ENCODE data around the gene SUSD6. TPM values are rescaled to one million over a fixed set of nuclear protein-coding genes. Genes with fewer than 3 reads are reported as not detected.
"Not testable (repeated sequence)": the region's sequence is repeated elsewhere in the genome, so short reads cannot be mapped to it uniquely, and the experiment has no call there.

Gene SUSD6
- total RNA-seq, 1 donor from 2014 or later, result 13.4 TPM

DNA sequence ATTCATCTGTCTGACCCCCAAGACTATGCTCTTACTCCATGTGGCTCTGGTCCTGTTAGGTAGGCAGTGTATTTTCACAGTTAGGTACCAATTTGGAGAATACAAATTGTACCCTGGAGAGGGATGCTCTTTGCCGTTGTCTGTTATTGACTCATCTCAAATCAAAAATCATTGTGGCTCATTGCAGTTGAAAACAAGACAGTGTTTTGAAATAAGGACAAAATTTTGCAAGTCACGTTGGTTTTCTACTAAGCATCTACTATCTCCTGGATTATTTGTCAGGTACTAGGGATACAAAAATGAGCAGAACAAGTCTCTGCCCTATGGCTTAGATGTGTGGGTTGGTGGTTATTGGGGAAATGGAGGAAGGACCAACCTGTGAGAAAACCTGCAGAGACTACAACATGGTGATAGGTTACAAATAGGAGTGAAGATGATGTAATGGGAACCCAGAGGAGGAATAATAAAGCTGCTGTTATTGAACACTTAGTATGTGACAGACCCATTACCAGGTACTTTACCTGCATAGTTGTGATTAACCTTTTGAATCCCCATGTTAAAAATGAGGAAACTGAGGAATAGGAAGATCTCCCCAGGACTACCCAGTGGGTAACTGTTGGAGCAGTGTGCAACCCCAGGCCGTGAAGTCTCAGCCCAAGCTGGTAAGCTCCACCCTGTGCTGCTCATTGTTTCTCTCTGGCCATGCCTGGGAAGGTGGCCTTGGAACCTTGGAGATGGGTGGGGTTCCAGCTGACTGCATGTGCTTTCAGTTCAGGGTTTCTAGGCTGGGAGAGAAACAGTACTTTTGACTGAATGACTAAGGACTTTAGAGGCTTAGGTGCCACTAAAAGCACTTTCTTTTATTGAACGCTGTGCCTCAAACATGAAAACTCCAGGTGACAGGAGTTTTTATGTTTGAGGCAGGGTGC lies 82.7 kb downstream of the SUSD6 start:
- no peak for DNase-seq (ENCODE audit: low read depth)

DNA sequence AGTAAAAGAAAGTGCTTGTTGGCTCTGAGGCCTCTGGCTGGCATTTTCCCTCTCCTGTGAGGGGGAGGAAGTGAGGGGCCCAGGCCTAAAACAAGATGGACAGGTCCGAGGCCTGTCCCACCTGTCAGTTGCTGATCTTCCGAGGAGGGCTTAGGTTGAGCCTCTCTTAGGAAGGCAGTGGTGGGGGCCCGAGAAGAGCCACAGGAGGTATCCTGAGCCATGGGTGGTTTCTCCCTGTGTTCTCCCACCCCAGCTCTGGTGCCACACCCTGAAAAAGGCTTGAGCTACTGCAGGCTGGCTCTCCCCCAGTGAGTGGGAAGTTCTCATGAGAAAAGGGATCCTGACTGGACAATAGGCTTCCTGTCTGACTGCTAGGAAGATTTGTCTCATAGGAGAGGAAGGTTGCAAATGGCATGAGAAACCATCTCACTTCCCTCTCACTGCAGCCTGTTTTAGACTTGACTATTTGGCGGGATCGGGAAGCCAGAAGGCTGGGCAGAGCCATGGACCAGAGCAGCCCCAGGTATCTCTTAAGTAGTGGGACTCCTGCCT lies 83.4 kb downstream of the SUSD6 start:
- no peak for DNase-seq (ENCODE audit: low read depth)

DNA sequence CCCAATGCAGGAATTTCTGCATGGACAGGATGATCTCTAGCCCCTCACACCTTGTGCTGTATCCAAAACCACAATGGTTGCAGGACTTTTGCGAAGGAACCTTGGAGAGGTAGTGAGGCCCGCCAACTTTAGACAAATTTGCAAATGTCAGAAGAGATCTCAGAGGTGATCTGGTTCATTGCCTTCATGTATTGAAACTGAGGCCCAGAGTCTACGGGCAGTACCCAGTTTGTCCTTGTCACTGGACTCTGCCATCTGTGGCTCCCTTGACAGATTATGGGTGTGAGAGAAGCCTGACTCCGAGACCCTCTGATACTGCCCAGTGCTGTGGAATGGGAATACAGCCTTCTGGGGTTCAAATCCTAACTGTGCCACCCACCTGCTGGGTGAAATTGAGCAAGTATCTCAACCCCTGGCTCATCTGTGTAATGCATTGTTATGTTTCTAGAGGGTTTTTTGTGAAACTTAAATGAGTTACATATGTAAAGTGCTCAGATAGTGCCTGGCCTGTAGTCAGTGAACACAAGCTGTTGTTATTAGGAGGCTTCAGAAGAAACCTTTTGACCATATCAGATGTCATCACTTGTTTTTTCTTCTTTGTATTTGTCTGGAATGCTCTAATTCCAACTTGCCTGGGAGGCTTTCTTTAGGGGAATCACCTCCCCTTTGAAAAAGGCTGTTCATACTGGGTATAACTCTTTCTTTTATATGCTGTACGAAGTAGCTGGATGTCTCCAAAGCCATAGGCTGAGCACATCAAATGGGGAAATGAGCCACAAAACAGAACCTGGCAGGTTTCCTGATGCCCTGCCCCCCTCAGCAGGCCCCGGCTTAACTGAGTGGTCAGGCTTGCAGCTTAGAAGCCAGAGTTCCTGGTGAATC lies 84.2 kb downstream of the SUSD6 start:
- DNase-seq (ENCODE audit: low read depth), result peak; percentile 48

DNA sequence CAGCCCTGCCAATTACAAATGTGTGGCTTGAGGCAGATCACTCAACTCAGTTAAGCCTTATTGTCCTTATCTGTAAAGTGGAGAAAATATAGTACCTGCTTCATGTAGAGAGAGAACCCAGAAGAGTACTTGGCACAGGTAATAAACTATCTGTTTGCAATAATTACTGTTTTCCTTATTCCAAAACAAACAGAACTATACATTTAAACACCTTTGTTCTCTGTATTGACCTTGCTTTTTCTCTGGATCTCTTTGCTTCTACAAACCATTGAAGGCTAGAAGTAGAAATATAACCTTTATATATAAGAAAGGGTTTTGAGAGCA lies 84.8 kb downstream of the SUSD6 start:
- DNase-seq (ENCODE audit: low read depth), result no peak

DNA sequence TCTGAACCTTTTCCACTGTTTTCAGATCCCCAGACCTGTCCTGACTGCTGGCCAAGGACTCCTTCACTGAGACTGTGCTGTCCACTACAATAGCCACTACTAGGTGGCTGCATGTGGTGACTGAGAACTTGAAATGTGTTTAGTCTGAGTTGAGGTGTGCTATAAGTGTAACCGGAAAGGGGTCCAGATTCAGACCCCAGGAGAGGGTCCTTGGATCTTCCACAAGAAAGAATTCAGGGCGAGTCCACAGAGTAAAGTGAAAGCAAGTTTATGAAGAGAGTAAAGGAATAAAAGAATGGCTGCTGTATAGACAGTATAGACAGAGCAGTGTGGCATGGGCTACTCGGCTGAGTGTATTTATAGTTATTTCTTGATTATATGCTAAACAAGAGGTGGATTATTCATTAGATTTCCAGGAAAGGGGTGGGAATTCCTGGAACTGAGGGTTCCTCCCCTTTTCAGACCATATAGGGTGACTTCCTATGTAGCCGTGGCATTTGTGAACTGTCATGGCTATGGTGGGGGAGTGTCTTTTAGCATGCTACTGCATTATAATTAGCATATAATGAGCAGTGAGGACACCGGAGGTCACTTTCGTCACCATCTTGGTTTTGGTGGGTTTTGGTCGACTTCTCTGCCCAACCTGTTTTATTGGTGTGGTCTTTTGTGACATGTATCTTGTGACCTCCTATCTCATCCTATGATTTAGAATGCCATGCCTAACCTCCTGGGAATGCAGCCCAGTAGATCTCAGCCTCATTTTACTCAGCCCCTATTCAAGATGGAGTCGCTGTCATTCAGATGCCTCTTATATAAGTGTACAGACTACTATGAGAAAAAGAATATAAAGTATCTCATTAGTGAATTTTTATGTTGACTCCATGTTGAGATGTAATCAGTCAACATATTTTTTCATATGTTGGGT lies 85.5 kb downstream of the SUSD6 start:
- no peak for DNase-seq (ENCODE audit: low read depth)

DNA sequence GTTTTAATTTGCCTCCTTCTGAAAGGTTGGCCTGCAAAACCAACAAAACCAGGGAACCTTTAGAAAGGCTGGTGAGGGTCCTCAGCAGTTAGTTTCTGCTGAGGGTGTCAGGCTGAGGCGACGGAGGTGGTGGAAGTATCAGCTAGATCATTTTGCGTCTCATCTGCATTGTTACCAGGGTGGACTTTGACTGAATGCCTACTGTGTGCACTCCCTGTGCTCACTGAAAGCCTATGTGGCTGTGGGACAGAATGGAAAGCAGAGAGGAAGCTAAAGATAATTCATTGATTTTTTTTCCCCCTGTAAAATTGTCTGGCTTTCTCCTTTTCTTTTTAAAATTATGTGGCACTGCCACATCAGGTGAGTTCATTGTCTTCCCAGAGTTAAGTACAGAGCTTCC lies 87.2 kb downstream of the SUSD6 start:
- no peak for DNase-seq (ENCODE audit: low read depth)

DNA sequence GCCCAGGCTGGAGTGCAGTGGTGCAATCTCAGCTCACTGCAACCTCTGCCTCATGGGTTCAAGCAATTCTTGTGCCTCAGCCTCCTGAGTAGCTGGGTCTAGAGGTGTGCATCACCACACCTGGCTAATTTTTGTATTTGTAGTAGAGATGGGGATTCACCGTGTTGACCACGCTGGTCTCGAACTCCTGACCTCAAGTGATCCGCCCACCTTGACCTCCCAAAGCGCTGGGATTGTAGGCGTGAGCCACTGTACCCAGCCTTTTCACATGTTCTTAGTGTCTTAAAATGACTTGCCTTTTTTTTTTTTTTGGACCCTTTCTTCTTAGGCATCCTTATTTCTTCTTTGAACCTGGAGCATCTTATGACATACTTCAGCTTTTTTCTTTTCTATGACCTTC lies 87.8 kb downstream of the SUSD6 start:
- DNase-seq (ENCODE audit: low read depth), result not testable (repeated sequence)

DNA sequence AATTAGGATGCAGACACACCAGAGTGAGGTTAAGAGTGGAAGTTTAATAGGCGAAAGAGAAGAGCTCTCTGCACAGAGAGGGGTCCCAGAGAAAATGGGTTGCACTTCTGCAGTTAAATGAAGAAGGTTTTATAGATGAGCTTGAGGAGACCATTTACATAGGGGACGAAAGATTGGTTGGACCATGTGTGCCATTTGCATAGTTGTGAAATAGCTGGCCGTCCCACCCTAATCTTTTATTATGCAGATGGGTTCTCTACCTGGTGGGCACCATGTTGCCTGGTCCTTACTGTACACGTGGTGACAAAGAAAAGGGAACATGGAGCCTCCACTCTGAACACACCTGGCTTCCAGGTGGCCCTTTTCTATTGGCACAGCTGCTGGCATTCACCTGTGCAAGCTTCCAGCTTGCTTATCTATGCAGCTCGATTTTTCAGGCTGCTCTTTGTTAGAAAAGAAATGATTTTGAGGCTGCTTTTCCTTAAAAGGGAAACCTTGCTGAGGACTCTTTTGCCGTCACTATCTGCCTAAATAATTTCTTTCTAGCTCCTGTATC lies 88.4 kb downstream of the SUSD6 start:
- DNase-seq (ENCODE audit: low read depth), result no peak

DNA sequence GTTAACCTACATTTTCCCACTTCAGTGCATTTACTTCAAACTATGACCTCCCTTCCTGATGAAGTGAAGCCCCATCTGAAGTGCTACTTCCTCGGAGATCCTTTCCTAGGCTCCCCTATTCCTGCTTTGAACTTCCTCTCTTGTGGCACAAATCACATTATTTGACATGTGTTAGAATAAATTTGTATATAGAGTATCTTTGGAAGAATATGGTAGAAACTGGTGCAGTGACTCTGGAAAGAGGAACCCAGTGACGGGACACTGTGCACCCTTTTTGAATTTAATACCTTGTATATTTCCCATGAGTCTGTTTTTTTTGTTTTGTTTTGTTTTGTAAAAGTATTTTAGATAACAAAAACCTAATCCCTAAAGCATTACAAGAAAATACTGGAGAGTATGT lies 89.2 kb downstream of the SUSD6 start:
- no peak for DNase-seq (ENCODE audit: low read depth)

DNA sequence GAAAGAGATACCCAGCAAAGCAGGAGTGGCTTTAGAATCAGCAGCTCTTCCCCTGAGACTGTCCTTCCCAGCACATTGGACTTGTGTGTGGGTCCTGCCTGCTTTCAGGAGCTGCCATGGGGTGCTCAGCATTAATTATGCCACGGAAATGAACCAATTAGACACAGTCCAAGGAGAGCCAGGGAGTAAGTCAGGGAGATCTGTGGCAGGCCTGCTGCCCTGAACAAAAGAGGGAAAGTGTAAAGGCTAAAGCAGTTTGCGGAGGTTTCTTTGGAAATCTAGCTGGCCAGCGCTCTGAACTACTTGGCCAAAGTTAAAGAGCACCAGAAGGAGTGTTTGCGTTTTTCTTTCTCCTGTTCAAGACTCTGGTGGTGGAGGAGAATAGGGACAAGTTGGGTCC lies 89.9 kb downstream of the SUSD6 start:
- no peak for DNase-seq (ENCODE audit: low read depth)

DNA sequence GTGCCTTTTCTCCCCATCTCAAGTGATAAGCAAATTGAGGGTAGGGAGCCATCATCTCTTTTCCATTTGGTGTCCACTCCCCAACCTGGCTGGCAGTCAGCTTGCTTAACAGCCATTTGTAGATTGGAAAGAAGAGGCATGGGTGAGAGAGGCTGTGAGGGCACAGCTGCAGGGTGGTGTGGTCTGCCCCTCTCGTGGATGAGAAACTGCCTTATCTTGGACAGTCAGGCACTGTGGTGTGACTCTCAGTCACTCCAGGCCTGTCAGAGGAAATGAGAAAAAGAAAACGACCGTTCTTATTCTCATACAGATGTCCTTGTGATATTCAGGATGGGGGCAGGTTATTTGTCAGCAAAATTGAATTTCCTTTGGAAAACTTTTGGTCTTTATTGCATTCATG lies 90.5 kb downstream of the SUSD6 start:
- peak; percentile 62 for DNase-seq (ENCODE audit: low read depth)

DNA sequence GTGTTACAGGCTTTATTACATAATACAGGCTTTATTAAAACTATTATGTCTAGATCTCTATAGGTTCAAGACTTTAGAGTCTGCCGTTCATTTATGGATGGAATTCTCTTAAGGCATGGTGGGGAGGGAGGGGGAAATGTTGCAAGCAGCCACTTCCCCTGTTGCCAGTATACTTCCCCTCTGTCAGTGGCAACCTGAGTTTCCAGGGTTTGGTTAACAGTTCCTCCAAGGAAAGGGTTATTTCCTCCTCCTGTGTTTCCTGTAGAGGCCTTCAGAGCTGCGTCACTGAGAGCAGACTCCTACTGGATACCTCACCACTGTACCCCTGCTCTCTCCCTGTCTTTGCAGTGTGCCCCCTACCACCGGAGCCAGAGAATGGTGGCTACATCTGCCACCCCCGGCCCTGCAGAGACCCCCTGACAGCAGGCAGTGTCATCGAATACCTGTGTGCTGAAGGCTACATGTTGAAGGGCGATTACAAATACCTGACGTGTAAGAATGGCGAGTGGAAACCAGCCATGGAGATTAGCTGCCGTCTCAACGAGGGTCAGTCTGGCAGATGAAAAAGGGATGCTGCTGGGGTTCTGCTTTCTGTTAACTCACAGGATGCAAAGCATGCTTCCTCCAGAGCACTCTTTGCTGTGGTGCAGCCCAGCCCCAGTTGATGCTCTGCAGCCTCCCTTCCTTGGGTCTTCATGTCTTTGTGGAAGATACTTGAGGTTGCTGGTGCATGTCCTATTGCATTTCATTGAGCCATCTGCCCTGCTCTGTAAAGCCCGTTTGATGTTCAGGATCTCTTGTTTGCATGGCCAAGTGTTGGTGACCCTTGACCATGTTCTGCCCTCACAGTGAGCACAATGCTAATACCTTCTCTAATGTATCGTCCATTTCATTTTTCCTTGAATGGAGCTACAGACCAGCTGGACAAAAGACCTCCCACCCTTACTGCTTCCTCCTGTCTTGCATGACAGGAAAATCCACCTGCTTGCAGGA lies 91.9 kb downstream of the SUSD6 start:
- no peak for DNase-seq (ENCODE audit: low read depth)

DNA sequence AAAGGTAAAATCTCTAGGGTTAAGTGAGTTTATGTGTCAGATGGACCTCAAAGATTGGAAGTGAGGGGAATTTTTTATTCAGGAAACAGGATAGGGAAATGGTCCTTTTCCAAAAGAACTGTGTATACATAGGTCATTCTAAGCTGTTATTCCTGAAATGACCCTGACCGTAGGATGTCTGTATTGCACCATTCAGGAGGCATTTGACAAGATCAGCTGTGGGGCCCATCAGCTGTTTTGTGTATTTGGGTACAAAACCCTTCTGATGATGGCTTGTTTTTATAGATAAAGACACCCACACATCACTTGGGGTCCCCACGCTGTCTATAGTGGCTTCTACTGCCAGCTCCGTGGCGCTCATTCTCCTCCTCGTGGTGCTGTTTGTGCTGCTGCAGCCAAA lies 92.9 kb downstream of the SUSD6 start:
- no peak for DNase-seq (ENCODE audit: low read depth)

DNA sequence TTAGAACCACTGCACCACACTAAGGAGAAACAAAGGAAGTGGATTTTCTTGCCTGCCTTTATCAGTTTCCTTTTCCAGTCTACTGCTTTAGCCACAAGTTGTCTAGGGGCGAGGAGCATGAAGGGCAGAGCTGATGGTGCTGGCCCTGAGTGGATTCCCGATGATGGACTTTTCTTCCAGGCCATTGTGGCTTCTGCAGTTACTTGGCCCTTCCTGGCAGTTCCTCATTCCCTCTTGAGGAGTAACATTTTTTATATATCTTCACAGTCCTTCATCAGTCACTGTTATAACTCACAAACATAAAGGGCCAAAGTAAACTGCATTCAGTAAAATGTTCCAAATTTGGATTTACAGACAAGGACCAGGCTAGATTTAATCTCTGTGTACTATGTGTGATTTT lies 94.3 kb downstream of the SUSD6 start:
- no peak for DNase-seq (ENCODE audit: low read depth)

DNA sequence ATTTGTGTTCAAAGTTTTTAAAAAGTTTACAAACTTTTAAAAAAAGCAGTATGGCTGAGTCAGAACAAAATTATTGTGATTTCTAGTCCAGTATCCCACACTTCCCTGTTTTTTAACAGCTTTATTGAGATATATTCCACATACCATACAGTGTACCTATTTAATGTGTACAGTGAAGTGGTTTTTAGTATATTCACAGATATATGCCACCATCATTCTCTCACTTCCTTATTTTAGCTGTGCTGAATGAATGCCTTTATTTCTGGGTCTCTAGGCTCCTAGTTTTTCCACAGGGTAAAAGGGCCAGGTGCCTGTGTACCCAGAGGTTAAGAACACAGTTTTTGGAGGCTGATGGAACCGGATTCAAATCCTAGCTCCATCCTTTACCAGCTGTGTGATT lies 96.7 kb downstream of the SUSD6 start:
- DNase-seq (ENCODE audit: low read depth), result no peak

DNA sequence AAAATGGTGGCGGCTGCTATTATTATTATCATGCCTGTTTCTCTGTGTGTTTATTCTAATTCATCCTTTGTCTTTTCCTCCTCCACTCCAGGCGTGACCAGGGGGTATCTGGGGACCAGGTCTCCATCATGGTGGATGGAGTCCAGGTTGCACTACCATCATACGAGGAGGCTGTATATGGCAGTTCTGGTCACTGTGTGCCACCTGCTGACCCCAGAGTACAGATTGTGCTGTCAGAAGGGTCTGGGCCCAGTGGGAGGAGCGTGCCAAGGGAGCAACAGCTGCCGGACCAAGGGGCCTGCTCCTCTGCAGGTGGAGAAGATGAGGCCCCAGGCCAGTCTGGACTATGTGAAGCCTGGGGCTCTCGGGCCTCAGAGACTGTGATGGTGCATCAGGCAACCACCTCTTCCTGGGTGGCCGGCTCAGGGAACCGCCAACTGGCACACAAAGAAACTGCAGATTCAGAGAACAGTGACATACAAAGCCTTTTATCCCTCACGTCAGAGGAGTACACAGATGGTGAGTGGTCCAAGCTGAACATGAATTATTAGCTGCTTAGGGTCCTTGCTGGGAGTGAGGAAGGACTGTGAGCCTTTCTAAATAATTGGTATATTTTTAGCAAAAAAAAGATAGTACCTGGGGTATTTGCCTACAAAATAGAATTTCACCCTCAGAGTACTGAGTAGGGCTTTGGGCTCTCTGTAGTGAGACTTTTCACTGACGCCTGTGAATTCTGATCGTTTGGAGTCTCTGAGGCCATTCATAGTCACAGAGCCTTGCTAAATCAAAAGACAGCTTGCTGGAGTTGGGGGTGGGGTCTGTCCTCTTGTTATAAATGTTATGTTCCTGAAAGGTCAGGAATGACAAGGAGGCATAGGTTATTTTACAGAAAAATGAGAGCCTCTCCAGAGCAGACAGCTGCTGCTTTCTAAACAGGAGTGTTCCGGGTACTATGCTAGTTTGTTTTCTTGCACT lies 97.5 kb downstream of the SUSD6 start:
- DNase-seq (ENCODE audit: low read depth), result no peak

DNA sequence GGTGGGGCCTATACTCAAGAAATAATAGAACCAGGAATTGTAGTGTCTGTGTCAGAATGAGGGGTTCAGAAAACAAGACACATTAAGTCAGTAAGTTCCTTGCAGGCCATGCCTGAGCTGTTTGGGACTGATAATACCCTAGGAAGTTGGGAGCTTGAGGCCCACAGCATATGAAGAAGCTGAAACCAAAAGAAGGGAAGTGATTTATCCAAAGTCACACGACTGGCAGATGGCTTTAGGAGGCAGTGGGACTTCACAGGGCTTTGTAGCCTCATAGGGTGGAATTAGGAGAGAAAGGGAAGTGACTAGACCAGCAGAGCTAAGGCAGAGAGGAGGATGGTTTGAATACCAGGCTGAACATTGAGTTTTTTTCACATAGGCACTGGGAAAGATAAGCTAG lies 99.0 kb downstream of the SUSD6 start:
- DNase-seq (ENCODE audit: low read depth), result no peak

DNA sequence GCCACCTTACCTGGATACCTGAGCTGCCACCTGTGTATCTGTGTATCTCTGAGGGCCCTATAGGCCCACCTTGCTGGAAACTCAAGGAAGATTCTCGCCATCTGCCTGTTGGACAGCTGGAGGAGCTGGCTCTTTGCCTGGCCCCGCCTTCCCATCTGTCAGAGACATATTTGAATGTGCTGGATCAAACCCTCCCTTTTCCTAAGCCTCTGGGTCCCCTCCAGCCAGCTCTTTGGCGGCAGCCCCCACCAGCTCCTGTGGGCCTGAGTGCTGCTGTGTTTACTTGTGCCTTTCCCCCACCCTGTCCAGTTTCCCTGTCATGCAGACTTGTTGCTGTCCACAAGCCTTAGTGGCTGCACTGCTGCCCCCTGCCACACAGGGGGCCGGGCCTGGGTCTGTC lies 99.7 kb downstream of the SUSD6 start:
- peak; percentile 86 for DNase-seq (ENCODE audit: low read depth)

All from myocyte (in vitro differentiated cells).